Esophagus squamous epithelium (tissue), 5 donors: ENCODE data around the gene MYO1D. TPM values are rescaled to one million over a fixed set of nuclear protein-coding genes. Genes with fewer than 3 reads are reported as not detected.
A peak's percentile ranks its signal among the peaks of the same experiment; 100 is the strongest.
"Not testable (repeated sequence)": the region's sequence is repeated elsewhere in the genome, so short reads cannot be mapped to it uniquely, and the experiment has no call there.

Experiments
- DNase-seq: peaks from one replicate; lab custom pipeline; 2025; lab: John Stamatoyannopoulos, UW
- H3K27ac ChIP-seq, 4 donors: fragments of 200-600 bp; sonication (generic); one replicate each; pipeline ENCODE4 v1.5.1; 2016 to 2019; ENCODE audit warnings: mild to moderate bottlenecking in 1 of 4
- H3K27me3 ChIP-seq, 4 donors: fragments of 200-600 bp; sonication (generic); 1 replicate in 3 of 4; 2 replicates in 1 of 4; pipeline versions ENCODE4 v1.5.1 to v1.6.0; 2017 to 2021; ENCODE audit warnings: antibody characterized with exemption in 1 of 4
- H3K36me3 ChIP-seq, 3 donors: fragments of 200-600 bp; sonication (generic); one replicate each; pipeline ENCODE4 v1.5.1; 2016 to 2019
- H3K4me1 ChIP-seq, 3 donors: fragments of 200-600 bp; sonication (generic); one replicate each; pipeline ENCODE4 v1.5.1; 2017 to 2019
- H3K4me3 ChIP-seq, 4 donors: fragments of 200-600 bp; sonication (generic); 1 replicate in 3 of 4; 2 replicates in 1 of 4; pipeline ENCODE4 v1.5.1; 2016 to 2019; ENCODE audit warnings: mild to moderate bottlenecking in 2 of 4, moderate library complexity in 1 of 4
- H3K9me3 ChIP-seq, 3 donors: fragments of 200-600 bp; sonication (generic); one replicate each; pipeline ENCODE4 v1.5.1; 2016 to 2019
- CTCF ChIP-seq, 6 experiments: fragments of 450-650 bp in 4 of 6; fragments of 200-600 bp in 2 of 6; sonication (generic) in 2 of 6; IDR thresholded peaks; one replicate each; pipeline ENCODE4 v1.5.1; 2016 to 2019; ENCODE audit warnings: antibody characterized with exemption in 6 of 6, mild to moderate bottlenecking in 4 of 6, moderate library complexity in 4 of 6
- POLR2A ChIP-seq, 4 donors: fragments of 450-650 bp; IDR thresholded peaks; one replicate each; pipeline ENCODE4 v1.6.1; 2017; ENCODE audit warnings: antibody characterized with exemption in 4 of 4, mild to moderate bottlenecking in 4 of 4, moderate library complexity in 3 of 4
- WGBS, 2 donors: methylation state at CpG; one replicate each; pipeline ENCODE4 v1.1.5; 2018; 5-methylcytosine and 5-hydroxymethylcytosine counted together
- intact Hi-C: fragments of 100-400 bp; cut with DNase I; formaldehyde crosslinking; loops from one replicate; pipeline ENCODE4 v1.15.0; 2022
- total RNA-seq, 4 donors: library from RNA; depleted of rRNA; stranded (reverse); fragments of >200 nt; gene quantifications; one replicate each; pipeline ENCODE4 v1.1.0, GENCODE V29; 2016
- donor health status: DM: yes; HTN: yes; CAD: no.

The MYO1D gene
- total RNA-seq, result 10 to 100 TPM; 58.8 to 86.8 (median 64.3) TPM

GRCh38 chr17:32876417-32877163 lies at the start of gene MYO1D:
Gene MYO1D, minus strand, starts transcription at chr17:32877124. Its CDS starts 252 bp downstream, at chr17:32876872.
- DNase-seq, result no peak
- Histone ChIP-seq H3K4me1 (peaks cover 7 to 46% (median 13%) of the 10 kb centered on the region in 3 donors), H3K4me3 (peak within 1 kb of the TSS; percentile 78 to 100 (median 88)), H3K9me3 (no peaks in the 10 kb centered on the region), H3K36me3 (no peaks in the 10 kb centered on the region), H3K27me3 (no peaks in the 10 kb centered on the region), H3K27ac (peak within 1 kb of the TSS; percentile 92 to 100 (median 99))
- intact Hi-C loops, result no loop called here
- TF ChIP-seq CTCF (IDR thresholded peaks at IDR 0.05), result peak; percentile 10 to 60 (median 40)
- TF ChIP-seq POLR2A (IDR thresholded peaks at IDR 0.05), result peak in 3 of 4 donors; percentile 55 to 89 (median 87)
- WGBS, 2 donors, result 0% methylated on average over 5 to 6 of the region's 101 CpGs

GRCh38 chr17:32926183-32926582 lies 49.3 kb upstream of the MYO1D start:
- Histone ChIP-seq H3K36me3 (no peaks in the 10 kb centered on the region), H3K4me1 (peaks cover 4 to 29% (median 9%) of the 10 kb centered on the region in 3 donors), H3K4me3 (no peak overlapping the region), H3K9me3 (no peaks in the 10 kb centered on the region), H3K27me3 (peaks cover 0 to 21% (median 0%) of the 10 kb centered on the region in 4 donors), H3K27ac (no peak overlapping the region)
- no peak for DNase-seq
- intact Hi-C loops, result no loop called here
- TF ChIP-seq POLR2A (IDR thresholded peaks at IDR 0.05), result no peak
- TF ChIP-seq CTCF (IDR thresholded peaks at IDR 0.05), result no peak
- WGBS, 2 donors, result 89 to 94% methylated on average over 5 of the region's 5 CpGs

GRCh38 chr17:32923905-32924304 lies 47.0 kb upstream of the MYO1D start:
- H3K27ac ChIP-seq, DNase-seq, H3K9me3 ChIP-seq, intact Hi-C loops, H3K4me3 ChIP-seq, H3K36me3 ChIP-seq: not testable (repeated sequence)
- peaks cover 4 to 16% (median 9%) of the 10 kb centered on the region in 3 donors for H3K4me1 ChIP-seq
- peaks cover 0 to 21% (median 0%) of the 10 kb centered on the region in 4 donors for H3K27me3 ChIP-seq
- WGBS, 2 donors, result 42 to 75% methylated on average over 3 of the region's 3 CpGs

- H3K27ac ChIP-seq, result no peak overlapping the region
- WGBS, 2 donors, result 79 to 91% methylated on average over 8 to 10 of the region's 10 CpGs
- intact Hi-C loops, result no loop called here
- H3K4me3 ChIP-seq, result no peak overlapping the region
- no peaks in the 10 kb centered on the region for H3K9me3 ChIP-seq
- DNase-seq, result no peak
- H3K36me3 ChIP-seq, result no peaks in the 10 kb centered on the region
- H3K4me1 ChIP-seq, result no peaks in the 10 kb centered on the region
- TF ChIP-seq POLR2A (IDR thresholded peaks at IDR 0.05) (no peak), CTCF (IDR thresholded peaks at IDR 0.05) (no peak)
- peaks cover 0 to under 1% (median 0%) of the 10 kb centered on the region in 4 donors for H3K27me3 ChIP-seq
Observed at GRCh38 chr17:32921017-32921416, 44.1 kb upstream of the MYO1D start.

GRCh38 chr17:32920293-32920692 lies 43.4 kb upstream of the MYO1D start:
- Histone ChIP-seq H3K27me3 (no peaks in the 10 kb centered on the region), H3K4me1 (no peaks in the 10 kb centered on the region), H3K36me3 (no peaks in the 10 kb centered on the region), H3K9me3 (no peaks in the 10 kb centered on the region), H3K27ac (no peak overlapping the region), H3K4me3 (no peak overlapping the region)
- DNase-seq, result no peak
- intact Hi-C loops, result no loop called here
- 68 to 74% methylated on average over 7 to 8 of the region's 8 CpGs for WGBS, 2 donors
- TF ChIP-seq POLR2A (IDR thresholded peaks at IDR 0.05) (no peak), CTCF (IDR thresholded peaks at IDR 0.05) (no peak)

GRCh38 chr17:32919876-32920275 lies 43.0 kb upstream of the MYO1D start:
- WGBS, 2 donors, result 84 to 88% methylated on average over 4 of the region's 4 CpGs

More at GRCh38 chr17:32919876-32920275, 43.0 kb upstream of the MYO1D start:
- H3K4me3 ChIP-seq, H3K27me3 ChIP-seq, H3K27ac ChIP-seq, H3K36me3 ChIP-seq, DNase-seq, H3K9me3 ChIP-seq, H3K4me1 ChIP-seq, intact Hi-C loops: not testable (repeated sequence)
